ENCODE measurements around the gene NIPSNAP3A.

NIPSNAP3A gene

DNA sequence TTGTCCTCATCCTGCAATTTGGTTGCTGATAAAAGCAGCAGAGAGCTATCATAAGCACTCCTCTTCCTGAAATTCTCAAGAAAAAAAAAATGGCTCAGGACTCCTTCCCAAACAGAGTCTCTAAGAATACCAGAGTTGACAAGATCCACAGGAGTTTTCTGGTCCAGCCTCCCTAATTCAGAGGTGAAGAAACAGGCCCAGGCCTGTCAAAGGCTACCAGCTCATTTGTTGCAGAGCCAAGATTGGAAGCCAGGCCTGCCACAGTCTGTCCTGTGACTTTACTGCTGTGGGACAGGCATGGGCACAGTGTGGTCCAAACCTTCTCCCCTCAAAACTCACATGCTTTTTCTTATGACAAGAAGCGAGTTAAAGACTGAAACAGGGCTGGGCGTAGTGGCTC lies 58.0 kb downstream of the NIPSNAP3A start:
- H3K4me1 ChIP-seq (ENCODE audit: insufficient read depth, low read length, severe bottlenecking), result no peaks in the 10 kb centered on the region
- H3K9me2 ChIP-seq (ENCODE audit: low read depth, low read length), result no peaks in the 10 kb centered on the region
- no peaks in the 10 kb centered on the region for H3K79me2 ChIP-seq (ENCODE audit: insufficient read depth, low read length)
- H2AFZ ChIP-seq (ENCODE audit: low read length), result no peak overlapping the region
- no peak overlapping the region for H3K9ac ChIP-seq (ENCODE audit: low read length)
- peaks cover 10% of the 10 kb centered on the region; the same call in 1 of the 2 replicates for H3K36me3 ChIP-seq (ENCODE audit: insufficient read depth, low read length)
- no peak for TF ChIP-seq CTCF (IDR thresholded peaks at IDR 0.05; ENCODE audit: low read length)
- no peak for TF ChIP-seq EZH2 (IDR thresholded peaks at IDR 0.05; ENCODE audit: borderline replicate concordance, low read length)
- no peaks in the 10 kb centered on the region for H3F3A ChIP-seq (ENCODE audit: insufficient read depth, low read length)
- no peak overlapping the region for H3K4me2 ChIP-seq (ENCODE audit: low read length)
- no peak overlapping the region for H3K27ac ChIP-seq (ENCODE audit: low read depth, low read length, poor library complexity, severe bottlenecking)
- H3K4me3 ChIP-seq (ENCODE audit: low read depth, low read length, poor library complexity, severe bottlenecking), result no peak overlapping the region
- H4K20me1 ChIP-seq (ENCODE audit: insufficient read depth, low read length), result no peaks in the 10 kb centered on the region
- H3K9me3 ChIP-seq (ENCODE audit: low read length), result no peaks in the 10 kb centered on the region
- H3K27me3 ChIP-seq (ENCODE audit: insufficient read depth, low read length), result no peaks in the 10 kb centered on the region

DNA sequence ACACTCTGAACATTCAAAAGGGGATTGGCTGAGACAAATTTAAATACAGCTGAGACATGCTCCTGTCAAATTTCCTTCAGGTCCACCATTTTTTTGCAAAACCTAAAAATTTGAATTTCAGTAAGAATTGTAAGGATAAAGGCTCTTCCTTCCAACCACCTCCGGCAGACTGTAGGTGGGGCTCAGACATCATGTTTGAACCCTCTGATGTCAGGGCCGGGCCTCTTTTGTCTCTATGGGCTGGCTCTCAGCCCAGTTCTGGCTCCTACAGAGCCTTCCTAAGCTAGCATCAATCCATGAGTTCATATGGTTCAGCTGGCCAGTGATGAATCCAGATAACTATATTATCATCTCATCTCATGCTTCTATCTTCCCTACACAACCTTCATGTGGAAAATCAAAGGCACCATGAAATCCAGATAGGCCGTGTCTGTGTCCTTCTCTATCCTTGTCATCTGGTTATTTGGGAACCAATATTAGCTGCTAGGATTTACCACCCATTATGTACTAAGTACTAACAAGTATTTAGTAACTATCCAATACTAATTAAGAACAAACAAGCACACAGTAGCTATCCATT lies 60.6 kb downstream of the NIPSNAP3A start:
- Histone ChIP-seq H3K27ac (ENCODE audit: low read depth, low read length, poor library complexity, severe bottlenecking) (no peak overlapping the region), H2AFZ (ENCODE audit: low read length) (no peak overlapping the region), H3K27me3 (ENCODE audit: insufficient read depth, low read length) (no peaks in the 10 kb centered on the region), H3K4me3 (ENCODE audit: low read depth, low read length, poor library complexity, severe bottlenecking) (no peak overlapping the region), H3F3A (ENCODE audit: insufficient read depth, low read length) (no peaks in the 10 kb centered on the region), H3K9ac (ENCODE audit: low read length) (no peak overlapping the region), H3K4me1 (ENCODE audit: insufficient read depth, low read length, severe bottlenecking) (no peaks in the 10 kb centered on the region), H3K9me3 (ENCODE audit: low read length) (no peaks in the 10 kb centered on the region), H4K20me1 (ENCODE audit: insufficient read depth, low read length) (no peaks in the 10 kb centered on the region), H3K4me2 (ENCODE audit: low read length) (no peak overlapping the region), H3K36me3 (ENCODE audit: insufficient read depth, low read length) (peaks cover 10% of the 10 kb centered on the region; the same call in 1 of the 2 replicates), H3K79me2 (ENCODE audit: insufficient read depth, low read length) (no peaks in the 10 kb centered on the region), H3K9me2 (ENCODE audit: low read depth, low read length) (no peaks in the 10 kb centered on the region)
- TF ChIP-seq CTCF (IDR thresholded peaks at IDR 0.05; ENCODE audit: low read length) (peak; percentile 28), EZH2 (IDR thresholded peaks at IDR 0.05; ENCODE audit: borderline replicate concordance, low read length) (no peak)

Data from OCI-LY1 (cell line).